ENCODE data around the gene PKP4.

- no peak for TF ChIP-seq CTCF (IDR thresholded peaks at IDR 0.05)
- no peak for TF ChIP-seq POLR2A (IDR thresholded peaks at IDR 0.05)
These were observed 244.3 kb downstream of the PKP4 start for GRCh38 chr2:158701101-158701500.
